D721Med (cell line): ENCODE measurements around the gene GRAMD1A.

ENCODE experiments used
- DNase-seq: peaks from one replicate; pipeline ENCODE4 v3.0.0; 2011; ENCODE audit warnings: low spot score; ENCODE audit not compliant: insufficient read length
- FAIRE-seq: peaks from 2 replicates; lab custom pipeline; 2011; peaks lifted over from hg19 to GRCh38; lab: Jason Lieb, UNC
- CTCF ChIP-seq: IDR thresholded peaks from 2 replicates; pipeline ENCODE4 v1.5.1; 2012; ENCODE audit warnings: mild to moderate bottlenecking, control low read depth; ENCODE audit not compliant: insufficient read depth; ENCODE audit errors: missing control alignments

The GRAMD1A gene

GRCh38 chr19:34983786-34984185 is 16.3 kb upstream of the GRAMD1A start:
- TF ChIP-seq CTCF, result no peak
- DNase-seq (no peak), FAIRE-seq (no peak)

GRCh38 chr19:34984287-34984686 is 15.8 kb upstream of the GRAMD1A start:
- no peak for TF ChIP-seq CTCF
- no peak for FAIRE-seq
- DNase-seq, result no peak

GRCh38 chr19:34985249-34986022 is 14.7 kb upstream of the GRAMD1A start:
- FAIRE-seq (no peak), DNase-seq (no peak)
- no peak for TF ChIP-seq CTCF

- TF ChIP-seq CTCF, result no peak
- no peak for DNase-seq
- FAIRE-seq, result no peak
Observed at GRCh38 chr19:34988119-34988518, 12.0 kb upstream of the GRAMD1A start.

- FAIRE-seq (no peak), DNase-seq (no peak)
- TF ChIP-seq CTCF, result no peak
Observed at GRCh38 chr19:34989298-34989697, 10.8 kb upstream of the GRAMD1A start.

- TF ChIP-seq CTCF, result no peak
- DNase-seq (no peak), FAIRE-seq (no peak)
Observed at GRCh38 chr19:34990578-34991192, 9.4 kb upstream of the GRAMD1A start.
